HG03378 (cell line): Measurements from ENCODE around the gene PLCXD1.
A peak's percentile ranks its signal among the peaks of the same experiment; 100 is the strongest.
"Not testable (repeated sequence)": the region's sequence is repeated elsewhere in the genome, so short reads cannot be mapped to it uniquely, and the experiment has no call there.

ENCODE experiments used
- ATAC-seq: cut with Tn5 transposase; IDR thresholded peaks from one replicate; pipeline ENCODE4 v1.9.1; 2021; ENCODE audit warnings: mild to moderate bottlenecking, moderate library complexity; ENCODE audit not compliant: unreplicated experiment

Gene PLCXD1

GRCh38 chrX:262381-262909, 18.7 kb upstream of the PLCXD1 start:
- no peak for ATAC-seq

GRCh38 chrX:264006-264405, 17.2 kb upstream of the PLCXD1 start:
- ATAC-seq: not testable (repeated sequence)

GRCh38 chrX:264634-265455, 16.3 kb upstream of the PLCXD1 start:
- ATAC-seq: no peak

- ATAC-seq: no peak
Observed at GRCh38 chrX:265502-265901, 15.7 kb upstream of the PLCXD1 start.

- no peak for ATAC-seq
Observed at GRCh38 chrX:267771-268261, 13.4 kb upstream of the PLCXD1 start.

- ATAC-seq: no peak
Observed at GRCh38 chrX:270848-271367, 10.3 kb upstream of the PLCXD1 start.

GRCh38 chrX:274904-275475, 6.2 kb upstream of the PLCXD1 start:
- ATAC-seq: no peak

GRCh38 chrX:275476-275966, 5.7 kb upstream of the PLCXD1 start:
- no peak for ATAC-seq

GRCh38 chrX:275967-276580, 5.1 kb upstream of the PLCXD1 start:
- ATAC-seq: peak; percentile 81

- peak; percentile 28 for ATAC-seq
Observed at GRCh38 chrX:276581-277201, 4.5 kb upstream of the PLCXD1 start.

GRCh38 chrX:279757-280604, 1.2 kb upstream of the PLCXD1 start:
- not testable (repeated sequence) for ATAC-seq

- ATAC-seq: not testable (repeated sequence)
Observed at GRCh38 chrX:280722-281121, 459 bp upstream of the PLCXD1 start.

- not testable (repeated sequence) for ATAC-seq
Observed at GRCh38 chrX:282000-282681, 960 bp downstream of the PLCXD1 start.

GRCh38 chrX:283115-283845, 2.1 kb downstream of the PLCXD1 start:
- ATAC-seq: peak; percentile 96

GRCh38 chrX:285076-285677, 4.0 kb downstream of the PLCXD1 start:
- ATAC-seq: no peak

- no peak for ATAC-seq
Observed at GRCh38 chrX:287670-288069, 6.5 kb downstream of the PLCXD1 start.

- no peak for ATAC-seq
Observed at GRCh38 chrX:288561-288991, 7.4 kb downstream of the PLCXD1 start.

- ATAC-seq: no peak
Observed at GRCh38 chrX:290476-291166, 9.4 kb downstream of the PLCXD1 start.
